ENCODE results near the gene CD4. TPM values are rescaled to one million over a fixed set of nuclear protein-coding genes. Genes with fewer than 3 reads are reported as not detected.
A peak's percentile ranks its signal among the peaks of the same experiment; 100 is the strongest.

CD4 gene
- total RNA-seq, 1 experiment from 2014 or later: not detected

DNA sequence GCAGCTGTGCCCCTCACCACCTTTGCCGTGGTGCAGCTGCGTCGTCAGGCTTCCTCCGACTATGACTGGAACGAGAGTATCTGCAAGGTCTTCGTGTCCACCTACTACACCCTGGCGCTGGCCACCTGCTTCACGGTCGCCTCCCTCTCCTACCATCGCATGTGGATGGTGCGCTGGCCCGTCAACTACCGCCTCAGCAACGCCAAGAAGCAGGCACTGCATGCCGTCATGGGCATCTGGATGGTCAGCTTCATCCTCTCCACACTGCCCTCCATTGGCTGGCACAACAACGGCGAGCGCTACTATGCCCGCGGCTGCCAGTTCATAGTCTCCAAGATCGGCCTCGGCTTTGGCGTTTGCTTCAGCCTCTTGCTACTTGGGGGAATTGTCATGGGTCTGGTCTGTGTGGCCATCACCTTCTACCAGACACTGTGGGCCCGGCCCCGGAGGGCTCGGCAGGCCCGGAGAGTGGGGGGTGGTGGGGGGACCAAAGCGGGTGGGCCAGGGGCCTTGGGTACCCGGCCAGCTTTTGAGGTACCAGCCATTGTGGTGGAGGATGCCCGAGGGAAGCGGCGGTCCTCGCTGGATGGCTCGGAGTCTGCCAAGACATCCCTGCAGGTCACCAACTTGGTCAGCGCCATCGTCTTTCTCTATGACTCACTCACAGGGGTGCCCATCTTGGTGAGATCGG lies 34.9 kb downstream of the CD4 start:
- ChIA-PET POLR2A (interaction anchor here (0.6 to 1.4 kb wide), 3 partner anchors 71 to 92 kb away, joined by 3 to 5 read pairs (median 3); partner anchors contain the start of gene MLF2), CTCF (interaction anchor here (0.6 to 2.2 kb wide), 5 partner anchors 24 to 201 kb away, joined by 3 to 16 read pairs (median 4); partner anchors contain the start of genes MLF2 and PTMS)
- H3K36me3 Mint-ChIP-seq (ENCODE audit: insufficient read depth, unreplicated experiment): peaks cover 2% of the 10 kb centered on the region
- no peaks in the 10 kb centered on the region for H3K36me3 ChIP-seq (ENCODE audit: control insufficient read depth, insufficient read depth, low read length)
- TF ChIP-seq CTCF (IDR thresholded peaks at IDR 0.05; ENCODE audit: insufficient read depth in 1 of 2, low read depth in 1 of 2, low read length in 1 of 2, severe bottlenecking in 1 of 2, unreplicated experiment in 1 of 2): no peak
- H3K9me3 ChIP-seq: no peaks in the 10 kb centered on the region
- H3K4me3 ChIP-seq (ENCODE audit: low read depth, low read length): no peak overlapping the region
- H3K27me3 ChIP-seq (replicated peaks; ENCODE audit: control insufficient read depth, insufficient read depth, low read length): no peaks in the 10 kb centered on the region; the same call in 1 of the 2 replicates
- peaks cover 14% of the 10 kb centered on the region for H3K4me1 Mint-ChIP-seq (ENCODE audit: low read depth, unreplicated experiment)
- peaks cover 15% of the 10 kb centered on the region for H3K4me1 ChIP-seq
- H3K9me3 Mint-ChIP-seq (ENCODE audit: unreplicated experiment): no peaks in the 10 kb centered on the region
- H3K27me3 Mint-ChIP-seq (ENCODE audit: insufficient read depth, unreplicated experiment): peaks cover 26% of the 10 kb centered on the region
- intact Hi-C loops (cut with micrococcal nuclease; ENCODE audit: unreplicated experiment): no loop called here
- BruUV-seq (replicated peaks): no TSS peak
- no peak overlapping the region for H3K27ac Mint-ChIP-seq (ENCODE audit: unreplicated experiment)
- no peak overlapping the region for H3K4me3 Mint-ChIP-seq (ENCODE audit: unreplicated experiment)
- DNase-seq: peak in 1 of 2 experiments; percentile 36

- Mint-ChIP-seq H3K4me1 (ENCODE audit: low read depth, unreplicated experiment) (peaks cover 14% of the 10 kb centered on the region), H3K36me3 (ENCODE audit: insufficient read depth, unreplicated experiment) (peaks cover 7% of the 10 kb centered on the region), H3K4me3 (ENCODE audit: unreplicated experiment) (no peak overlapping the region), H3K27me3 (ENCODE audit: insufficient read depth, unreplicated experiment) (peaks cover 26% of the 10 kb centered on the region), H3K27ac (ENCODE audit: unreplicated experiment) (no peak overlapping the region), H3K9me3 (ENCODE audit: unreplicated experiment) (no peaks in the 10 kb centered on the region)
- DNase-seq: peak in 1 of 2 experiments; percentile 40
- ChIA-PET CTCF (interaction anchor here (0.5 to 2.2 kb wide), 4 partner anchors 23 to 72 kb away, joined by 3 to 16 read pairs (median 6); partner anchors contain the start of gene MLF2), POLR2A (interaction anchor here (0.6 to 1.4 kb wide), 2 partner anchors 72 to 92 kb away, joined by 3 to 5 read pairs; partner anchors contain the start of gene MLF2)
- Histone ChIP-seq H3K27me3 (replicated peaks; ENCODE audit: control insufficient read depth, insufficient read depth, low read length) (no peaks in the 10 kb centered on the region; the same call in 1 of the 2 replicates), H3K9me3 (no peaks in the 10 kb centered on the region), H3K4me1 (peaks cover 22% of the 10 kb centered on the region), H3K36me3 (ENCODE audit: control insufficient read depth, insufficient read depth, low read length) (no peaks in the 10 kb centered on the region), H3K4me3 (ENCODE audit: low read depth, low read length) (no peak overlapping the region)
- TF ChIP-seq CTCF (IDR thresholded peaks at IDR 0.05; ENCODE audit: insufficient read depth in 1 of 2, low read depth in 1 of 2, low read length in 1 of 2, severe bottlenecking in 1 of 2, unreplicated experiment in 1 of 2): no peak
- BruUV-seq (replicated peaks): no TSS peak
- intact Hi-C loops (cut with micrococcal nuclease; ENCODE audit: unreplicated experiment): loop anchor here (1.0 to 5.0 kb wide), 5 partner anchors 46 to 253 kb away; partner anchors contain the start of gene MLF2
These were observed 35.6 kb downstream of the CD4 start for GRCh38 chr12:6824901-6825381.

DNA sequence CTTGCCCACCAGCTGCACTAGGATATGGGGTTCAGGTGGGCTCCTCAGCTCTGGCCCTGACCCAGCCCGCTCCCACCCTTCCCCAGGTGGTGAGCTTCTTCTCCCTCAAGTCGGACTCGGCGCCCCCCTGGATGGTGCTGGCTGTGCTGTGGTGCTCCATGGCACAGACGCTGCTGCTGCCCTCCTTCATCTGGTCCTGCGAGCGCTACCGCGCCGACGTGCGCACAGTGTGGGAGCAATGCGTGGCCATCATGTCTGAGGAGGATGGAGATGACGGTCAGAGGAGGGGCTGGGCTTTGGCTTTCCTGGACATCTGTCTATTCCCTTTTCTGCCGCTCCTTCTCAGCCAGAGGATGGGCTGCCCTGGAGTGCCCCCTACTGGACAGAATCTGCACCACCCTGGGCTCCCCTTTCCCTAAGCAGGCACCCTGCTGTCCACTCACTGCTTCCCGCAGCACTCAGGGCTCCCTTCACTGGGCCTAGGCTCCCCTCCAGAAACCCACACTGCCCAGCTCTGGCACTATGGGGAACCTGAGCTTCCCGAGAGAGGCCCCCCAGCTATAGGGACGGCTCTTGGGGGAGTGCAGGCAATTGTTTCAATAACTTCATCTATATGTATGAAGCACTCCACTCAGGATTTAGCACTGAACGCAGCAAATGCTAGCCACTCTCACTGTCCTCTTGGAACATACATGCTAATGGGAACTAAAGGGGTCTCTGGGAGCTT lies 36.2 kb downstream of the CD4 start:
- Mint-ChIP-seq H3K9me3 (ENCODE audit: unreplicated experiment) (no peaks in the 10 kb centered on the region), H3K36me3 (ENCODE audit: insufficient read depth, unreplicated experiment) (peaks cover 8% of the 10 kb centered on the region), H3K4me1 (ENCODE audit: low read depth, unreplicated experiment) (peaks cover 14% of the 10 kb centered on the region), H3K4me3 (ENCODE audit: unreplicated experiment) (no peak overlapping the region), H3K27me3 (ENCODE audit: insufficient read depth, unreplicated experiment) (peaks cover 26% of the 10 kb centered on the region), H3K27ac (ENCODE audit: unreplicated experiment) (no peak overlapping the region)
- no TSS peak for BruUV-seq (replicated peaks)
- H3K4me3 ChIP-seq (ENCODE audit: low read depth, low read length): no peak overlapping the region
- H3K27me3 ChIP-seq (replicated peaks; ENCODE audit: control insufficient read depth, insufficient read depth, low read length): no peaks in the 10 kb centered on the region; the same call in 1 of the 2 replicates
- POLR2A ChIA-PET: interaction anchor here (1.4 kb wide), 1 partner anchor 73 kb away, joined by 5 read pairs; the partner anchor contains the start of gene MLF2
- CTCF ChIA-PET: interaction anchor here (0.5 to 2.2 kb wide), 4 partner anchors 23 to 72 kb away, joined by 3 to 16 read pairs (median 6); partner anchors contain the start of gene MLF2
- peak; percentile 87 to 93 for DNase-seq
- TF ChIP-seq CTCF (IDR thresholded peaks at IDR 0.05; ENCODE audit: insufficient read depth in 1 of 2, low read depth in 1 of 2, low read length in 1 of 2, severe bottlenecking in 1 of 2, unreplicated experiment in 1 of 2): peak; percentile 97 to 98
- intact Hi-C loops (cut with micrococcal nuclease; ENCODE audit: unreplicated experiment): loop anchor here (1.0 to 5.0 kb wide), 5 partner anchors 46 to 253 kb away; partner anchors contain the start of gene MLF2
- peaks cover 23% of the 10 kb centered on the region for H3K4me1 ChIP-seq
- no peaks in the 10 kb centered on the region for H3K9me3 ChIP-seq
- H3K36me3 ChIP-seq (ENCODE audit: control insufficient read depth, insufficient read depth, low read length): no peaks in the 10 kb centered on the region
